Measurements from ENCODE around the gene FRZB.

DNA sequence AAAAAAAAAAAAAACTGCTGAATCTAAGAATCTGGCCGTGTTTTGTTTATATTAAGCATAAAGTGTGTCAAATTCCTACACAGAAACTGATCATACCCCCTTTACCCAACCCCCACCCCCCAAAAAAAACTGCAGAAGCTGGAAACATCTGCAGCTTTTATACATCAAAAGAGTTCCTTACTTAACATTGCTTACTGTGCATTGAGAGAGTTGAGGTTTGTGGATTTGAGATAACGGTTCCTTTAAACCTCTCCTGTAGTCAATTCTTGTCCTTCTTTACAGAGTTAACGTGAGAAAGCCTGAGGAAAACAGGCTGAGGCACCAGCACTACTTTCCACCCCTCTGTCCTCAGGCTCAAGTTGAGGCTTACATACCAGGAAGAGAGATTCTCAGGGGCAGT lies 34.5 kb downstream of the FRZB start:
- TF ChIP-seq GATA3 (IDR thresholded peaks at IDR 0.05; ENCODE audit: low read depth, low read length) = no peak
- no peak for TF ChIP-seq GATA2 (IDR thresholded peaks at IDR 0.05; ENCODE audit: low read depth, low read length)
